ENCODE measurements around the gene PRDM5.
A peak's percentile ranks its signal among the peaks of the same experiment; 100 is the strongest.

- TF ChIP-seq, protein P1, sequence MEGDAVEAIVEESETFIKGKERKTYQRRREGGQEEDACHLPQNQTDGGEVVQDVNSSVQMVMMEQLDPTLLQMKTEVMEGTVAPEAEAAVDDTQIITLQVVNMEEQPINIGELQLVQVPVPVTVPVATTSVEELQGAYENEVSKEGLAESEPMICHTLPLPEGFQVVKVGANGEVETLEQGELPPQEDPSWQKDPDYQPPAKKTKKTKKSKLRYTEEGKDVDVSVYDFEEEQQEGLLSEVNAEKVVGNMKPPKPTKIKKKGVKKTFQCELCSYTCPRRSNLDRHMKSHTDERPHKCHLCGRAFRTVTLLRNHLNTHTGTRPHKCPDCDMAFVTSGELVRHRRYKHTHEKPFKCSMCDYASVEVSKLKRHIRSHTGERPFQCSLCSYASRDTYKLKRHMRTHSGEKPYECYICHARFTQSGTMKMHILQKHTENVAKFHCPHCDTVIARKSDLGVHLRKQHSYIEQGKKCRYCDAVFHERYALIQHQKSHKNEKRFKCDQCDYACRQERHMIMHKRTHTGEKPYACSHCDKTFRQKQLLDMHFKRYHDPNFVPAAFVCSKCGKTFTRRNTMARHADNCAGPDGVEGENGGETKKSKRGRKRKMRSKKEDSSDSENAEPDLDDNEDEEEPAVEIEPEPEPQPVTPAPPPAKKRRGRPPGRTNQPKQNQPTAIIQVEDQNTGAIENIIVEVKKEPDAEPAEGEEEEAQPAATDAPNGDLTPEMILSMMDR (optimal IDR thresholded peaks at IDR 0.05 in 1 of 3, IDR thresholded peaks at IDR 0.05 in 1 of 3, conservative IDR thresholded peaks at IDR 0.05 in 1 of 3; ENCODE audit: extremely low read depth in 1 of 3, insufficient read depth in 2 of 3, low read length in 3 of 3) = peak in 2 of 3 experiments; percentile 20 to 30
- no peak for TF ChIP-seq EZH2 (IDR thresholded peaks at IDR 0.05; ENCODE audit: low read length)
Observed at GRCh38 chr4:120922381-120923206, at the start of gene PRDM5.

Measured in keratinocyte (primary cell).